GM13977 (cell line): Measurements from ENCODE around the gene LMTK3.

Source experiments
- DNase-seq: peaks from one replicate; pipeline ENCODE4 v3.0.0; 2012; ENCODE audit warnings: low spot score
- in situ Hi-C: fragments of 300-500 bp; cut with MboI; formaldehyde crosslinking; loops from one replicate; pipeline ENCODE4 v1.12.0; 2022; ENCODE audit warnings: low sequenced_read_pairs, low pct_unique_long_range_greater_than_20kb, mixed read lengths, inconsistent platforms; ENCODE audit not compliant: unreplicated experiment
- TF ChIP-seq, protein P1 (sequence below): IDR thresholded peaks from 2 replicates; pipeline ENCODE4 v1.5.1; 2012; ENCODE audit warnings: mild to moderate bottlenecking, control low read depth; ENCODE audit not compliant: insufficient read depth; ENCODE audit errors: extremely low read depth, missing control alignments

The LMTK3 gene

DNA sequence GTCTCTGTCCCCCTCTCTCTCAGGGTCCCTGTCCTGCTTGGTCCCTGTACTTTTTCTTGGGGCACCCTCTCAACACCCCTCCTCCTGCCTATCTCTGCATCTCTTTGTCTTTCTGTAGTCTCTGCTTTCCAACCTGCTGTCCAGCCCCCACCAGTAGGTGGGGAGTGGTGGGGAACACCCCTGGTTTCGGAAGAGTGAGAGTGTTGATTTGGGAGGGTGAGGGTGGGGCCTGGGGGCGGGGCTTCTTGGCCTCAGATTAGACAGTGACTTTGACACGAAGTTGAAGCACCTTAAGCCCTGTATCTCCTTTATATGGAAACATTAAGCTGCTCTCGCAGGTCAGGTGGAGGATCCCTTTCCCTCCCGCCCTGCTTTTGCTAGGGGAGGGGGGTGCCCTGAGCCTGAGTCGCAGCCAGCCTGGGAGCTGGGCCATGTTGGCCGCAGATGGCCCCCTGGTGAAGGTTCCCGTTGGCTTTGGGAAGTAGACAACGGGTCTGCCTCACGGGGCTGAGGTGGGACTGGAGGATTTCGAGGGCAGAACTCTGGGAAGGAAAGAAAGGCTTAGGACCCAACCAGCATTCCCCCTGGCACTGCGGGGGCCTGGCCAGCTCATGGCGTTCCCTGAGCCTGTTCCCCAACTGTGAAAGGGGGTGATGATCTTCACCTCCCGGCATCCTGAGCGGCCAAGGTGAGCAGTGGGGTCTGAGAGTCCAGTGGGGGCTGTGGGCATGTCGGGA lies 56.3 kb downstream of the LMTK3 start, which contains the start of gene KCNJ14:
Gene KCNJ14 (plus strand): TSS at position 404 of the 737 bp plus-strand sequence. CDS start 6,151 bp downstream, outside the sequence.
- in situ Hi-C loops: no loop called here
- TF ChIP-seq, protein P1, sequence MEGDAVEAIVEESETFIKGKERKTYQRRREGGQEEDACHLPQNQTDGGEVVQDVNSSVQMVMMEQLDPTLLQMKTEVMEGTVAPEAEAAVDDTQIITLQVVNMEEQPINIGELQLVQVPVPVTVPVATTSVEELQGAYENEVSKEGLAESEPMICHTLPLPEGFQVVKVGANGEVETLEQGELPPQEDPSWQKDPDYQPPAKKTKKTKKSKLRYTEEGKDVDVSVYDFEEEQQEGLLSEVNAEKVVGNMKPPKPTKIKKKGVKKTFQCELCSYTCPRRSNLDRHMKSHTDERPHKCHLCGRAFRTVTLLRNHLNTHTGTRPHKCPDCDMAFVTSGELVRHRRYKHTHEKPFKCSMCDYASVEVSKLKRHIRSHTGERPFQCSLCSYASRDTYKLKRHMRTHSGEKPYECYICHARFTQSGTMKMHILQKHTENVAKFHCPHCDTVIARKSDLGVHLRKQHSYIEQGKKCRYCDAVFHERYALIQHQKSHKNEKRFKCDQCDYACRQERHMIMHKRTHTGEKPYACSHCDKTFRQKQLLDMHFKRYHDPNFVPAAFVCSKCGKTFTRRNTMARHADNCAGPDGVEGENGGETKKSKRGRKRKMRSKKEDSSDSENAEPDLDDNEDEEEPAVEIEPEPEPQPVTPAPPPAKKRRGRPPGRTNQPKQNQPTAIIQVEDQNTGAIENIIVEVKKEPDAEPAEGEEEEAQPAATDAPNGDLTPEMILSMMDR: no peak
- DNase-seq: no peak

DNA sequence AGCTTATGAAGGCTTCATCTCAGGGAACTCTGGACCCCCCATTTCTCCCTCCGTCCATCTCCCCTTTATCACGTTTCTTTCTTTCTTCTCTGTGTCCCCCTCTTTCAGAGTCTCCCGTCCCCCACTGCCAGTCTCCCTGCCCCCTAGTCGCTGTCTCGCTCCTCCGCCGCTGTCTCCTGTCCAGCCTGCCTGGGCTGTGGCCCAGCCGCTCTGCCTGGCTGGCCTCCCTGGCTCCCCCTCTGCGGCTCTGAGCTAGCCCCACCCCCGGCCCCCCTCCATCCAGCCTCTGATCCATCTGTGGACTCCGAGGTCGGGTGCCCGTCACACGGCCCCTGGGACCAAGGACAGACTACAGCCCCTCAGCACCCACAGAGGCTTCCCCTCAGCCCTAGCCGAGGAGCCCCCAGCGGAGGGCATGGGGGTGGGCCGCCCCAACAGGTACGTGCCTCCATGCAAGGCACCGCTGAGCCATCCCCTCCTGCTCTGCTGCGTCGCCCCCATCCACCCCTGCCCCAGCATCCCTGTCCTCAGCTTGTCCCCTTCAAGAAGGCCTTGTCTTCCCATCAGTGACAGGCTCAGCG lies 57.4 kb downstream of the LMTK3 start:
- DNase-seq: no peak
- in situ Hi-C loops: no loop called here
- TF ChIP-seq, protein P1: no peak

GRCh38 chr19:48452289-48453190 lies 59.1 kb downstream of the LMTK3 start:
- TF ChIP-seq, protein P1: no peak
- DNase-seq: no peak
- in situ Hi-C loops: no loop called here

DNA sequence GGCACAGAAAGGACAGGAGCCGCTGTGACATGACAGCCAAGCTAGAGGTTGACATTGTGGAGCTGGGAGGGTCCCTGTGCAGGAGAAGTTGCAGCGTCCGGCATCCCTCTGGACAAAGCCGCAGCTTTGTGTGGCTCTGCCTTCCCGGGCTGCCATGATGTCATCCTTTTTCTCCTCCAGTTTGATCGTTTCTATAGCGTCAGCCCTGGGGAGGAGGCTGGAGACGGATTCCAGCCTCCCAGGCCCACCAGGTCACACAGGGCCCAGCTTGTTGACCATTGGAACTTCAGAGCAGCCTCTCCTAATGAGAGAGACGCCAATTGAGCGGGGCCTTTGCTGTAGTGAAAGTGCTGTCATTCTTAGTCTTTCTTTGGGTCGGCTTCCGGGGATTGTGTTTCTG lies 60.0 kb downstream of the LMTK3 start:
- in situ Hi-C loops: no loop called here

DNA sequence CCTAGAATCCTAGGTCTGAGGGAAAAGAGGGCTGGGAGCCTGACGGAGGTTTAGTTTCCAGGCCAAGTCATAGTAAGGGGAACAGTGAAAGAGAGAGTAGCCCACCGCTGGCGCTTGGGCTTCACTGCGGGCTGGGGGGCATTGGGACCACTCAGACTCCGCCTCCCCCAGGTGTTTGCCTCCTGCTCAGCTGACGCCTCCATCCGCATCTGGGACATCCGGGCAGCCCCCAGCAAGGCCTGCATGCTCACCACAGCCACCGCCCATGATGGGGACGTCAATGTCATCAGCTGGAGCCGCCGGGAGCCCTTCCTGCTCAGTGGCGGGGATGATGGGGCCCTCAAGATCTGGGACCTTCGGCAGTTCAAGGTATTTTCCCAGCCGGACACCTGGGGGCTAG lies 60.8 kb downstream of the LMTK3 start:
- DNase-seq: no peak
- TF ChIP-seq, protein P1: no peak
- in situ Hi-C loops: no loop called here

More for the DNA sequence above, 60.0 kb downstream of the LMTK3 start:
- no peak for DNase-seq
- TF ChIP-seq, protein P1: no peak

- in situ Hi-C loops: no loop called here
- TF ChIP-seq, protein P1: no peak
- no peak for DNase-seq
These were observed 61.2 kb downstream of the LMTK3 start for GRCh38 chr19:48450441-48450840.
